ENCODE measurements around the gene ARHGAP42. TPM values are rescaled to one million over a fixed set of nuclear protein-coding genes. Genes with fewer than 3 reads are reported as not detected.

The ARHGAP42 gene
- total RNA-seq, 1 donor: 1.4 TPM

- no peaks in the 10 kb centered on the region for H3K9me3 ChIP-seq (ENCODE audit: low read depth, low read length)
- H3K4me1 ChIP-seq (ENCODE audit: insufficient read depth, low read length): no peaks in the 10 kb centered on the region
- H3K27me3 ChIP-seq (ENCODE audit: insufficient read depth, low read length): no peaks in the 10 kb centered on the region
- no peak overlapping the region for H3K4me3 ChIP-seq (ENCODE audit: low read length)
Observed at GRCh38 chr11:100918551-100919500, 231.7 kb downstream of the ARHGAP42 start.

- H3K27me3 ChIP-seq (ENCODE audit: insufficient read depth, low read length): no peaks in the 10 kb centered on the region
Observed at GRCh38 chr11:100920593-100920992, 233.5 kb downstream of the ARHGAP42 start.

GRCh38 chr11:100922121-100922520, 235.0 kb downstream of the ARHGAP42 start:
- H3K4me3 ChIP-seq (ENCODE audit: low read length): no peak overlapping the region
- no peaks in the 10 kb centered on the region for H3K9me3 ChIP-seq (ENCODE audit: low read depth, low read length)
- H3K4me1 ChIP-seq (ENCODE audit: insufficient read depth, low read length): no peaks in the 10 kb centered on the region
- no peaks in the 10 kb centered on the region for H3K27me3 ChIP-seq (ENCODE audit: insufficient read depth, low read length)

More at GRCh38 chr11:100920593-100920992, 233.5 kb downstream of the ARHGAP42 start:
- no peaks in the 10 kb centered on the region for H3K9me3 ChIP-seq (ENCODE audit: low read depth, low read length)
- H3K4me1 ChIP-seq (ENCODE audit: insufficient read depth, low read length): no peaks in the 10 kb centered on the region
- H3K4me3 ChIP-seq (ENCODE audit: low read length): no peak overlapping the region

GRCh38 chr11:100923555-100923954, 236.5 kb downstream of the ARHGAP42 start:
- no peak overlapping the region for H3K4me3 ChIP-seq (ENCODE audit: low read length)
- H3K9me3 ChIP-seq (ENCODE audit: low read depth, low read length): no peaks in the 10 kb centered on the region
- H3K27me3 ChIP-seq (ENCODE audit: insufficient read depth, low read length): no peaks in the 10 kb centered on the region
- no peaks in the 10 kb centered on the region for H3K4me1 ChIP-seq (ENCODE audit: insufficient read depth, low read length)

- Histone ChIP-seq H3K9me3 (ENCODE audit: low read depth, low read length) (no peaks in the 10 kb centered on the region), H3K4me1 (ENCODE audit: insufficient read depth, low read length) (no peaks in the 10 kb centered on the region), H3K27me3 (ENCODE audit: insufficient read depth, low read length) (no peaks in the 10 kb centered on the region), H3K4me3 (ENCODE audit: low read length) (no peak overlapping the region)
Observed at GRCh38 chr11:100925935-100926334, 238.8 kb downstream of the ARHGAP42 start.

GRCh38 chr11:100927579-100927978, 240.5 kb downstream of the ARHGAP42 start:
- H3K4me3 ChIP-seq (ENCODE audit: low read length): no peak overlapping the region
- H3K9me3 ChIP-seq (ENCODE audit: low read depth, low read length): no peaks in the 10 kb centered on the region
- H3K4me1 ChIP-seq (ENCODE audit: insufficient read depth, low read length): no peaks in the 10 kb centered on the region
- no peaks in the 10 kb centered on the region for H3K27me3 ChIP-seq (ENCODE audit: insufficient read depth, low read length)

- H3K4me1 ChIP-seq (ENCODE audit: insufficient read depth, low read length): no peaks in the 10 kb centered on the region
- H3K27me3 ChIP-seq (ENCODE audit: insufficient read depth, low read length): no peaks in the 10 kb centered on the region
- H3K4me3 ChIP-seq (ENCODE audit: low read length): no peak overlapping the region
- H3K9me3 ChIP-seq (ENCODE audit: low read depth, low read length): no peaks in the 10 kb centered on the region
Observed at GRCh38 chr11:100928426-100928825, 241.3 kb downstream of the ARHGAP42 start.

- Histone ChIP-seq H3K27me3 (ENCODE audit: insufficient read depth, low read length) (no peaks in the 10 kb centered on the region), H3K9me3 (ENCODE audit: low read depth, low read length) (no peaks in the 10 kb centered on the region), H3K4me3 (ENCODE audit: low read length) (no peak overlapping the region), H3K4me1 (ENCODE audit: insufficient read depth, low read length) (no peaks in the 10 kb centered on the region)
Observed at GRCh38 chr11:100929377-100929776, 242.3 kb downstream of the ARHGAP42 start.

- no peaks in the 10 kb centered on the region for H3K9me3 ChIP-seq (ENCODE audit: low read depth, low read length)
- no peaks in the 10 kb centered on the region for H3K4me1 ChIP-seq (ENCODE audit: insufficient read depth, low read length)
- H3K27me3 ChIP-seq (ENCODE audit: insufficient read depth, low read length): no peaks in the 10 kb centered on the region
- no peak overlapping the region for H3K4me3 ChIP-seq (ENCODE audit: low read length)
Observed at GRCh38 chr11:100930185-100930778, 243.2 kb downstream of the ARHGAP42 start.

GRCh38 chr11:100932474-100933100, 245.5 kb downstream of the ARHGAP42 start:
- Histone ChIP-seq H3K4me1 (ENCODE audit: insufficient read depth, low read length) (no peaks in the 10 kb centered on the region), H3K9me3 (ENCODE audit: low read depth, low read length) (no peaks in the 10 kb centered on the region), H3K4me3 (ENCODE audit: low read length) (no peak overlapping the region), H3K27me3 (ENCODE audit: insufficient read depth, low read length) (no peaks in the 10 kb centered on the region)

- no peaks in the 10 kb centered on the region for H3K27me3 ChIP-seq (ENCODE audit: insufficient read depth, low read length)
- H3K4me3 ChIP-seq (ENCODE audit: low read length): no peak overlapping the region
- no peaks in the 10 kb centered on the region for H3K4me1 ChIP-seq (ENCODE audit: insufficient read depth, low read length)
- no peaks in the 10 kb centered on the region for H3K9me3 ChIP-seq (ENCODE audit: low read depth, low read length)
Observed at GRCh38 chr11:100936781-100937180, 249.7 kb downstream of the ARHGAP42 start.

GRCh38 chr11:100939571-100939970, 252.5 kb downstream of the ARHGAP42 start:
- no peak overlapping the region for H3K4me3 ChIP-seq (ENCODE audit: low read length)
- no peaks in the 10 kb centered on the region for H3K9me3 ChIP-seq (ENCODE audit: low read depth, low read length)
- H3K27me3 ChIP-seq (ENCODE audit: insufficient read depth, low read length): no peaks in the 10 kb centered on the region
- no peaks in the 10 kb centered on the region for H3K4me1 ChIP-seq (ENCODE audit: insufficient read depth, low read length)

- Histone ChIP-seq H3K27me3 (ENCODE audit: insufficient read depth, low read length) (no peaks in the 10 kb centered on the region), H3K4me1 (ENCODE audit: insufficient read depth, low read length) (no peaks in the 10 kb centered on the region), H3K4me3 (ENCODE audit: low read length) (no peak overlapping the region), H3K9me3 (ENCODE audit: low read depth, low read length) (no peaks in the 10 kb centered on the region)
Observed at GRCh38 chr11:100940111-100940510, 253.0 kb downstream of the ARHGAP42 start.

- Histone ChIP-seq H3K4me3 (ENCODE audit: low read length) (no peak overlapping the region), H3K9me3 (ENCODE audit: low read depth, low read length) (no peaks in the 10 kb centered on the region), H3K27me3 (ENCODE audit: insufficient read depth, low read length) (no peaks in the 10 kb centered on the region), H3K4me1 (ENCODE audit: insufficient read depth, low read length) (no peaks in the 10 kb centered on the region)
Observed at GRCh38 chr11:100941033-100941432, 253.9 kb downstream of the ARHGAP42 start.

- no peaks in the 10 kb centered on the region for H3K4me1 ChIP-seq (ENCODE audit: insufficient read depth, low read length)
- no peaks in the 10 kb centered on the region for H3K27me3 ChIP-seq (ENCODE audit: insufficient read depth, low read length)
- no peak overlapping the region for H3K4me3 ChIP-seq (ENCODE audit: low read length)
- no peaks in the 10 kb centered on the region for H3K9me3 ChIP-seq (ENCODE audit: low read depth, low read length)
Observed at GRCh38 chr11:100942016-100942415, 254.9 kb downstream of the ARHGAP42 start.

All from mononuclear cell (primary cell).